Astrocyte (in vitro differentiated cells and primary cell): ENCODE data around the gene HERC6. TPM values are rescaled to one million over a fixed set of nuclear protein-coding genes. Genes with fewer than 3 reads are reported as not detected.

Source experiments
- DNase-seq: peaks from one replicate; pipeline ENCODE4 v3.0.0-alpha.2; 2010; ENCODE audit warnings: low read depth
- FAIRE-seq: peaks from 2 replicates; lab custom pipeline; 2011; peaks lifted over from hg19 to GRCh38; lab: Jason Lieb, UNC
- H2AFZ ChIP-seq: 2 replicates; pipeline ENCODE4 v1.6.0; 2012; ENCODE audit warnings: low read depth, low read length, inconsistent platforms
- H3K27ac ChIP-seq: 2 replicates; pipeline ENCODE4 v1.5.1; 2011; ENCODE audit warnings: low read depth, low read length, inconsistent platforms
- H3K27me3 ChIP-seq: 2 replicates; pipeline ENCODE4 v1.6.0; 2011; ENCODE audit warnings: low read length, inconsistent platforms; ENCODE audit not compliant: insufficient read depth
- H3K36me3 ChIP-seq: 2 replicates; pipeline ENCODE4 v1.5.1; 2011; ENCODE audit warnings: low read length, inconsistent platforms; ENCODE audit not compliant: insufficient read depth
- H3K4me1 ChIP-seq: 2 replicates; pipeline ENCODE4 v1.5.1; 2011; ENCODE audit warnings: low read length, inconsistent platforms; ENCODE audit not compliant: insufficient read depth
- H3K4me2 ChIP-seq: 2 replicates; pipeline ENCODE4 v1.6.0; 2012; ENCODE audit warnings: low read length, inconsistent platforms
- H3K4me3 ChIP-seq: 2 replicates; pipeline ENCODE4 v1.5.1; 2011; ENCODE audit warnings: low read depth, mild to moderate bottlenecking, low read length, inconsistent platforms; ENCODE audit not compliant: insufficient read depth
- H3K79me2 ChIP-seq: 2 replicates; pipeline ENCODE4 v1.6.0; 2012; ENCODE audit warnings: mild to moderate bottlenecking, low read length, inconsistent platforms; ENCODE audit not compliant: insufficient read depth
- H3K9ac ChIP-seq: 2 replicates; pipeline ENCODE4 v1.6.0; 2012; ENCODE audit warnings: mild to moderate bottlenecking, low read length, inconsistent platforms
- H3K9me3 ChIP-seq: 2 replicates; pipeline ENCODE4 v1.5.1; 2012; ENCODE audit warnings: low read depth, mild to moderate bottlenecking, low read length, inconsistent platforms; ENCODE audit not compliant: insufficient read depth
- H4K20me1 ChIP-seq: 2 replicates; pipeline ENCODE4 v1.6.0; 2012; ENCODE audit warnings: low read length, inconsistent platforms; ENCODE audit not compliant: insufficient read depth
- H3K27ac Mint-ChIP-seq: one replicate; pipeline ENCODE4 v1.8.0; 2021; ENCODE audit warnings: mild to moderate bottlenecking, mixed read lengths; ENCODE audit not compliant: unreplicated experiment
- H3K27me3 Mint-ChIP-seq: one replicate; pipeline ENCODE4 v1.8.0; 2021; ENCODE audit warnings: low read depth, mixed read lengths; ENCODE audit not compliant: unreplicated experiment
- H3K36me3 Mint-ChIP-seq: one replicate; pipeline ENCODE4 v1.8.0; 2021; ENCODE audit warnings: low read depth, mixed read lengths; ENCODE audit not compliant: unreplicated experiment
- H3K4me1 Mint-ChIP-seq: one replicate; pipeline ENCODE4 v1.8.0; 2021; ENCODE audit warnings: low read depth, mixed read lengths; ENCODE audit not compliant: unreplicated experiment
- H3K4me3 Mint-ChIP-seq: one replicate; pipeline ENCODE4 v1.8.0; 2021; ENCODE audit warnings: mild to moderate bottlenecking, moderate library complexity, mixed read lengths; ENCODE audit not compliant: unreplicated experiment
- H3K9me3 Mint-ChIP-seq: one replicate; pipeline ENCODE4 v1.8.0; 2021; ENCODE audit warnings: mild to moderate bottlenecking, mixed read lengths; ENCODE audit not compliant: unreplicated experiment
- CTCF ChIP-seq: IDR thresholded peaks from 2 replicates; pipeline ENCODE4 v1.5.1; 2011; ENCODE audit warnings: low read depth, mild to moderate bottlenecking, inconsistent platforms, low read length, moderate library complexity; ENCODE audit not compliant: insufficient read depth
- EZH2 ChIP-seq: IDR thresholded peaks from 2 replicates; pipeline ENCODE4 v1.6.1; 2012; ENCODE audit warnings: mild to moderate bottlenecking, low read length, inconsistent platforms; ENCODE audit not compliant: insufficient read depth
- total RNA-seq: library from RNA; stranded (reverse); gene quantifications from 2 replicates; pipeline ENCODE4 v1.2.1, GENCODE V29; 2021

The HERC6 gene
- total RNA-seq, 1 donor from 2014 or later = 37.3 TPM

DNA sequence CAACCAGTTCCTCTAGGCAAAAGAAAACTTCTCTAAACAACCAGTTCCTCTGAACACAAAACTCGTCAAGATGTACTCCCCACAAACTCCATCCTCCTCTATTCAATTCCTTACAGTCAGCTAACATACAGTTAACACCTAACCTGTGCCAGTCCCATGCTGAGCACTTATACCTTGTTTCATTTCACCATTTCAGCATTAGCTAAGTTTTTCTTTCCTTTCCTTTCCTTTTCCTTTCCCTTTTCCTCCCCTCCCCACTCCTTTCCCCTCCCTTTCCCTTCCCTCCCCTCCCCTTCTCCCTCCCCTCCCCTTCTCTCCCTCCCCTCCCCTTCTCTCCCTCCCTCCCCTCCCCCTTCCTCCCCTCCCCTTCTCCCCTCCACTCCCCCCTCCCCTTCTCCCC is 13.1 kb downstream of the HERC6 start:
- Histone ChIP-seq H3K27ac (no peak overlapping the region), H3K4me3 (no peak overlapping the region), H3K4me2 (no peak overlapping the region), H3K79me2 (no peaks in the 10 kb centered on the region), H3K9me3 (no peaks in the 10 kb centered on the region), H3K9ac (no peak overlapping the region), H3K36me3 (no peaks in the 10 kb centered on the region), H2AFZ (no peak overlapping the region), H3K4me1 (no peaks in the 10 kb centered on the region), H3K27me3 (no peaks in the 10 kb centered on the region), H4K20me1 (no peaks in the 10 kb centered on the region)
- peaks cover 28% of the 10 kb centered on the region for H3K36me3 Mint-ChIP-seq
- H3K9me3 Mint-ChIP-seq = peaks cover 6% of the 10 kb centered on the region
- no peak overlapping the region for H3K4me3 Mint-ChIP-seq
- no peak overlapping the region for H3K27ac Mint-ChIP-seq
- no peaks in the 10 kb centered on the region for H3K4me1 Mint-ChIP-seq
- TF ChIP-seq CTCF (no peak), EZH2 (no peak)
- no peak for FAIRE-seq
- H3K27me3 Mint-ChIP-seq = no peaks in the 10 kb centered on the region
- DNase-seq = no peak

GRCh38 chr4:88396681-88397080 is 18.0 kb downstream of the HERC6 start:
- H3K9me3 ChIP-seq = no peaks in the 10 kb centered on the region
- H3K36me3 ChIP-seq = no peaks in the 10 kb centered on the region
- no peak overlapping the region for H3K4me2 ChIP-seq
- H3K27me3 ChIP-seq = no peaks in the 10 kb centered on the region
- Mint-ChIP-seq H3K9me3 (peaks cover 2% of the 10 kb centered on the region), H3K27ac (no peak overlapping the region), H3K4me3 (no peak overlapping the region), H3K36me3 (peaks cover 14% of the 10 kb centered on the region), H3K27me3 (no peaks in the 10 kb centered on the region), H3K4me1 (no peaks in the 10 kb centered on the region)
- DNase-seq (no peak), FAIRE-seq (no peak)
- H3K27ac ChIP-seq = no peak overlapping the region
- no peaks in the 10 kb centered on the region for H4K20me1 ChIP-seq
- TF ChIP-seq EZH2 (no peak), CTCF (no peak)
- H3K9ac ChIP-seq = no peak overlapping the region
- H3K4me1 ChIP-seq = no peaks in the 10 kb centered on the region
- H3K79me2 ChIP-seq = no peaks in the 10 kb centered on the region
- H2AFZ ChIP-seq = no peak overlapping the region
- no peak overlapping the region for H3K4me3 ChIP-seq

- H3K4me3 Mint-ChIP-seq = no peak overlapping the region
Measured at GRCh38 chr4:88398381-88398780, 19.7 kb downstream of the HERC6 start.

More at GRCh38 chr4:88398381-88398780, 19.7 kb downstream of the HERC6 start:
- no peaks in the 10 kb centered on the region for H3K79me2 ChIP-seq
- no peaks in the 10 kb centered on the region for H3K36me3 ChIP-seq
- no peaks in the 10 kb centered on the region for H3K27me3 Mint-ChIP-seq
- no peaks in the 10 kb centered on the region for H3K9me3 ChIP-seq
- H3K4me3 ChIP-seq = no peak overlapping the region
- FAIRE-seq (no peak), DNase-seq (no peak)
- no peaks in the 10 kb centered on the region for H4K20me1 ChIP-seq
- no peaks in the 10 kb centered on the region for H3K4me1 ChIP-seq
- TF ChIP-seq EZH2 (no peak), CTCF (no peak)
- no peaks in the 10 kb centered on the region for H3K27me3 ChIP-seq
- H3K36me3 Mint-ChIP-seq = peaks cover 8% of the 10 kb centered on the region
- no peak overlapping the region for H3K27ac ChIP-seq
- H3K9me3 Mint-ChIP-seq = peaks cover 2% of the 10 kb centered on the region
- no peak overlapping the region for H2AFZ ChIP-seq
- H3K4me1 Mint-ChIP-seq = no peaks in the 10 kb centered on the region
- no peak overlapping the region for H3K4me2 ChIP-seq
- no peak overlapping the region for H3K27ac Mint-ChIP-seq
- H3K9ac ChIP-seq = no peak overlapping the region
